ENCODE data around the gene UBA1. TPM values are rescaled to one million over a fixed set of nuclear protein-coding genes. Genes with fewer than 3 reads are reported as not detected.
A peak's percentile ranks its signal among the peaks of the same experiment; 100 is the strongest.

The UBA1 gene
- total and polyA plus RNA-seq, 2 of the 13 experiments (the other 11 are each of a cell fraction or from before 2014, with no cell fraction given) = 93.3 to 129 TPM

DNA sequence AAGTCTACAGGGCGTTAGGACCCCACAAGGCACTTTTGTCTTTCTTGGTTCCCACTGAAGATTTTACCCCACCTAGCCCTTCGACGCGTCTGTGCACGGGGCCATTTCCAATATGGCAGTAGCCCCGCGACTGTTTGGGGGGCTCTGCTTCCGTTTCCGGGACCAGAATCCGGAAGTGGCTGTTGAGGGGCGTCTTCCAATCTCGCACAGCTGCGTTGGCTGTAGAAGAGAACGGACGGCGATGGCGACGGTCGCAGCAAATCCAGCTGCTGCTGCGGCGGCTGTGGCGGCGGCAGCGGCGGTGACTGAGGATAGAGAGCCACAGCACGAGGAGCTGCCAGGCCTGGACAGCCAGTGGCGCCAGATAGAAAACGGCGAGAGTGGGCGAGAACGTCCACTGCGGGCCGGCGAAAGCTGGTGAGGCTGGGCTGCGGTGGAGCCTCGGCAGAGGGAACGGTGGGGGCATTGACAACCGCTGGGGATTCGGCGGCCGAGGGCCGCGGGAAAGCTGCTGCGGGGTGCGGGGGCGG is 39.2 kb downstream of the UBA1 start, which contains the start of gene USP11 (continued):
- TF ChIP-seq RARA (CRISPR knock-in tag; IDR thresholded peaks at IDR 0.05) (0 out of 2 replicates have a peak, but pooled peaks have one; percentile 8), MIXL1 (CRISPR knock-in tag; IDR thresholded peaks at IDR 0.05) (no peak), TOPORS (CRISPR knock-in tag; IDR thresholded peaks at IDR 0.05) (0 out of 2 replicates have a peak, but pooled peaks have one; percentile 32), SMYD3 (CRISPR knock-in tag; IDR thresholded peaks at IDR 0.05) (no peak), MEIS2 (CRISPR knock-in tag; IDR thresholded peaks at IDR 0.05) (no peak), FOXJ3 (CRISPR knock-in tag; IDR thresholded peaks at IDR 0.05; ENCODE audit: borderline replicate concordance) (no peak), NR2C2 (CRISPR knock-in tag; IDR thresholded peaks at IDR 0.05; ENCODE audit: borderline replicate concordance) (peak; percentile 81), HOXA9 (CRISPR knock-in tag; IDR thresholded peaks at IDR 0.05; ENCODE audit: borderline replicate concordance) (no peak), ZNF737 (CRISPR knock-in tag; IDR thresholded peaks at IDR 0.05; ENCODE audit: borderline replicate concordance) (no peak), ZBTB7B (CRISPR knock-in tag; IDR thresholded peaks at IDR 0.05) (peak; percentile 95), HHEX (CRISPR knock-in tag; IDR thresholded peaks at IDR 0.05) (no peak), KDM3A (CRISPR knock-in tag; IDR thresholded peaks at IDR 0.05; ENCODE audit: low read depth) (no peak), ZNF121 (CRISPR knock-in tag; IDR thresholded peaks at IDR 0.05) (no peak), CBX1 (IDR thresholded peaks at IDR 0.05; ENCODE audit: low read depth) (no peak), SRSF1 (optimal IDR thresholded peaks at IDR 0.05; ENCODE audit: low read depth, low read length) (peak; percentile 47), ZNF224 (CRISPR knock-in tag; IDR thresholded peaks at IDR 0.05) (no peak), HDAC1 (CRISPR knock-in tag; IDR thresholded peaks at IDR 0.05) (peak; percentile 50; the same call in 1 of the 2 replicates)
- TF ChIP-seq, protein P1, sequence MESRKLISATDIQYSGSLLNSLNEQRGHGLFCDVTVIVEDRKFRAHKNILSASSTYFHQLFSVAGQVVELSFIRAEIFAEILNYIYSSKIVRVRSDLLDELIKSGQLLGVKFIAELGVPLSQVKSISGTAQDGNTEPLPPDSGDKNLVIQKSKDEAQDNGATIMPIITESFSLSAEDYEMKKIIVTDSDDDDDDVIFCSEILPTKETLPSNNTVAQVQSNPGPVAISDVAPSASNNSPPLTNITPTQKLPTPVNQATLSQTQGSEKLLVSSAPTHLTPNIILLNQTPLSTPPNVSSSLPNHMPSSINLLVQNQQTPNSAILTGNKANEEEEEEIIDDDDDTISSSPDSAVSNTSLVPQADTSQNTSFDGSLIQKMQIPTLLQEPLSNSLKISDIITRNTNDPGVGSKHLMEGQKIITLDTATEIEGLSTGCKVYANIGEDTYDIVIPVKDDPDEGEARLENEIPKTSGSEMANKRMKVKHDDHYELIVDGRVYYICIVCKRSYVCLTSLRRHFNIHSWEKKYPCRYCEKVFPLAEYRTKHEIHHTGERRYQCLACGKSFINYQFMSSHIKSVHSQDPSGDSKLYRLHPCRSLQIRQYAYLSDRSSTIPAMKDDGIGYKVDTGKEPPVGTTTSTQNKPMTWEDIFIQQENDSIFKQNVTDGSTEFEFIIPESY (CRISPR knock-in tag; IDR thresholded peaks at IDR 0.05) = peak; percentile 10; the same call in 1 of the 2 replicates
- TF ChIP-seq, protein P2, sequence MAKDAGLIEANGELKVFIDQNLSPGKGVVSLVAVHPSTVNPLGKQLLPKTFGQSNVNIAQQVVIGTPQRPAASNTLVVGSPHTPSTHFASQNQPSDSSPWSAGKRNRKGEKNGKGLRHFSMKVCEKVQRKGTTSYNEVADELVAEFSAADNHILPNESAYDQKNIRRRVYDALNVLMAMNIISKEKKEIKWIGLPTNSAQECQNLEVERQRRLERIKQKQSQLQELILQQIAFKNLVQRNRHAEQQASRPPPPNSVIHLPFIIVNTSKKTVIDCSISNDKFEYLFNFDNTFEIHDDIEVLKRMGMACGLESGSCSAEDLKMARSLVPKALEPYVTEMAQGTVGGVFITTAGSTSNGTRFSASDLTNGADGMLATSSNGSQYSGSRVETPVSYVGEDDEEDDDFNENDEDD (CRISPR knock-in tag; IDR thresholded peaks at IDR 0.05; ENCODE audit: borderline replicate concordance) = peak; percentile 16; the same call in 1 of the 2 replicates
- TF ChIP-seq, protein P3, sequence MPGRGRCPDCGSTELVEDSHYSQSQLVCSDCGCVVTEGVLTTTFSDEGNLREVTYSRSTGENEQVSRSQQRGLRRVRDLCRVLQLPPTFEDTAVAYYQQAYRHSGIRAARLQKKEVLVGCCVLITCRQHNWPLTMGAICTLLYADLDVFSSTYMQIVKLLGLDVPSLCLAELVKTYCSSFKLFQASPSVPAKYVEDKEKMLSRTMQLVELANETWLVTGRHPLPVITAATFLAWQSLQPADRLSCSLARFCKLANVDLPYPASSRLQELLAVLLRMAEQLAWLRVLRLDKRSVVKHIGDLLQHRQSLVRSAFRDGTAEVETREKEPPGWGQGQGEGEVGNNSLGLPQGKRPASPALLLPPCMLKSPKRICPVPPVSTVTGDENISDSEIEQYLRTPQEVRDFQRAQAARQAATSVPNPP (CRISPR knock-in tag; IDR thresholded peaks at IDR 0.05) = no peak
- TF ChIP-seq, protein P4, sequence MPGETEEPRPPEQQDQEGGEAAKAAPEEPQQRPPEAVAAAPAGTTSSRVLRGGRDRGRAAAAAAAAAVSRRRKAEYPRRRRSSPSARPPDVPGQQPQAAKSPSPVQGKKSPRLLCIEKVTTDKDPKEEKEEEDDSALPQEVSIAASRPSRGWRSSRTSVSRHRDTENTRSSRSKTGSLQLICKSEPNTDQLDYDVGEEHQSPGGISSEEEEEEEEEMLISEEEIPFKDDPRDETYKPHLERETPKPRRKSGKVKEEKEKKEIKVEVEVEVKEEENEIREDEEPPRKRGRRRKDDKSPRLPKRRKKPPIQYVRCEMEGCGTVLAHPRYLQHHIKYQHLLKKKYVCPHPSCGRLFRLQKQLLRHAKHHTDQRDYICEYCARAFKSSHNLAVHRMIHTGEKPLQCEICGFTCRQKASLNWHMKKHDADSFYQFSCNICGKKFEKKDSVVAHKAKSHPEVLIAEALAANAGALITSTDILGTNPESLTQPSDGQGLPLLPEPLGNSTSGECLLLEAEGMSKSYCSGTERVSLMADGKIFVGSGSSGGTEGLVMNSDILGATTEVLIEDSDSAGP (CRISPR knock-in tag; IDR thresholded peaks at IDR 0.05; ENCODE audit: borderline replicate concordance) = peak; percentile 31; the same call in 1 of the 2 replicates
- TF ChIP-seq, protein P5, sequence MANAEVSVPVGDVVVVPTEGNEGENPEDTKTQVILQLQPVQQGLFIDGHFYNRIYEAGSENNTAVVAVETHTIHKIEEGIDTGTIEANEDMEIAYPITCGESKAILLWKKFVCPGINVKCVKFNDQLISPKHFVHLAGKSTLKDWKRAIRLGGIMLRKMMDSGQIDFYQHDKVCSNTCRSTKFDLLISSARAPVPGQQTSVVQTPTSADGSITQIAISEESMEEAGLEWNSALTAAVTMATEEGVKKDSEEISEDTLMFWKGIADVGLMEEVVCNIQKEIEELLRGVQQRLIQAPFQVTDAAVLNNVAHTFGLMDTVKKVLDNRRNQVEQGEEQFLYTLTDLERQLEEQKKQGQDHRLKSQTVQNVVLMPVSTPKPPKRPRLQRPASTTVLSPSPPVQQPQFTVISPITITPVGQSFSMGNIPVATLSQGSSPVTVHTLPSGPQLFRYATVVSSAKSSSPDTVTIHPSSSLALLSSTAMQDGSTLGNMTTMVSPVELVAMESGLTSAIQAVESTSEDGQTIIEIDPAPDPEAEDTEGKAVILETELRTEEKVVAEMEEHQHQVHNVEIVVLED (CRISPR knock-in tag; IDR thresholded peaks at IDR 0.05; ENCODE audit: borderline replicate concordance) = peak; percentile 38; the same call in 1 of the 2 replicates
